Measurements from ENCODE around the gene MAP1LC3B.

- no peak for TF ChIP-seq SP2 (IDR thresholded peaks at IDR 0.05; ENCODE audit: low read length)
- no peak for TF ChIP-seq EP300 (IDR thresholded peaks at IDR 0.05; ENCODE audit: borderline replicate concordance in 1 of 2, low read depth in 2 of 2, low read length in 2 of 2)
Measured at GRCh38 chr16:87356491-87356853, 35.7 kb upstream of the MAP1LC3B start.
